ENCODE results near the gene ITGAE. TPM values are rescaled to one million over a fixed set of nuclear protein-coding genes. Genes with fewer than 3 reads are reported as not detected.
"Not testable (repeated sequence)": the region's sequence is repeated elsewhere in the genome, so short reads cannot be mapped to it uniquely, and the experiment has no call there.

ITGAE gene, protein sequence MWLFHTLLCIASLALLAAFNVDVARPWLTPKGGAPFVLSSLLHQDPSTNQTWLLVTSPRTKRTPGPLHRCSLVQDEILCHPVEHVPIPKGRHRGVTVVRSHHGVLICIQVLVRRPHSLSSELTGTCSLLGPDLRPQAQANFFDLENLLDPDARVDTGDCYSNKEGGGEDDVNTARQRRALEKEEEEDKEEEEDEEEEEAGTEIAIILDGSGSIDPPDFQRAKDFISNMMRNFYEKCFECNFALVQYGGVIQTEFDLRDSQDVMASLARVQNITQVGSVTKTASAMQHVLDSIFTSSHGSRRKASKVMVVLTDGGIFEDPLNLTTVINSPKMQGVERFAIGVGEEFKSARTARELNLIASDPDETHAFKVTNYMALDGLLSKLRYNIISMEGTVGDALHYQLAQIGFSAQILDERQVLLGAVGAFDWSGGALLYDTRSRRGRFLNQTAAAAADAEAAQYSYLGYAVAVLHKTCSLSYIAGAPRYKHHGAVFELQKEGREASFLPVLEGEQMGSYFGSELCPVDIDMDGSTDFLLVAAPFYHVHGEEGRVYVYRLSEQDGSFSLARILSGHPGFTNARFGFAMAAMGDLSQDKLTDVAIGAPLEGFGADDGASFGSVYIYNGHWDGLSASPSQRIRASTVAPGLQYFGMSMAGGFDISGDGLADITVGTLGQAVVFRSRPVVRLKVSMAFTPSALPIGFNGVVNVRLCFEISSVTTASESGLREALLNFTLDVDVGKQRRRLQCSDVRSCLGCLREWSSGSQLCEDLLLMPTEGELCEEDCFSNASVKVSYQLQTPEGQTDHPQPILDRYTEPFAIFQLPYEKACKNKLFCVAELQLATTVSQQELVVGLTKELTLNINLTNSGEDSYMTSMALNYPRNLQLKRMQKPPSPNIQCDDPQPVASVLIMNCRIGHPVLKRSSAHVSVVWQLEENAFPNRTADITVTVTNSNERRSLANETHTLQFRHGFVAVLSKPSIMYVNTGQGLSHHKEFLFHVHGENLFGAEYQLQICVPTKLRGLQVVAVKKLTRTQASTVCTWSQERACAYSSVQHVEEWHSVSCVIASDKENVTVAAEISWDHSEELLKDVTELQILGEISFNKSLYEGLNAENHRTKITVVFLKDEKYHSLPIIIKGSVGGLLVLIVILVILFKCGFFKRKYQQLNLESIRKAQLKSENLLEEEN
- total RNA-seq (2014; rRNA removed; shearing (Covaris generic)), result 16.7 and 22.0 TPM in 2 replicates

- DNase-seq (ENCODE audit: low spot score), result no peak
Measured at GRCh38 chr17:3800362-3801271, at the start of gene ITGAE. Gene ITGAE, minus strand, starts transcription at chr17:3801188. Its CDS starts 44 bp downstream, at chr17:3801144.

- DNase-seq (ENCODE audit: low spot score), result no peak
Measured at GRCh38 chr17:3848229-3848835, 47.3 kb upstream of the ITGAE start.

DNA sequence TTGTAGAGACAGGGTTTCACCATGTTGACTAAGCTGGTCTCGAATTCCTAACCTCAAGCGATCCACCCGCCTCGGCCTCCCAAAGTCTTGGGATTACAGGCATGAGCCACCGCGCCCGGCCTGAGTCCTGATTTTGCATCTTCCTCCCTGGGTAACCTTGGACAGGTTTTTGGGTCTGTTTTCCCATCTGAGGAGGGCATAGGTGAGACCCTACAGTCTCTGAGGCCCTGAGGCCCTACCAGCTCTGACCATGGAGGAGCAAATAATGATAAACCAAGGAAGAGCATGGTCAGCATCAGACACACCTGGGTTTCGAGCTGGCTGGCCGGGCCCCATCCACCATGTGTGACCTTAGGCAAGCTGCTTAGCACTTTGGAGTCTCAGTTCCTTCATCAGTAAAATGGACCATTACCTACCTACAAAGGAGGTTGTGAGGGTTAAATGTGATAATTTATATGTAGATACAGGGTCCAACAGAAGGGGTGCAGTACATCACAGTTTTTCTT is 46.2 kb upstream of the ITGAE start:
- DNase-seq (ENCODE audit: low spot score), result no peak

GRCh38 chr17:3846437-3847164 is 45.6 kb upstream of the ITGAE start:
- no peak for DNase-seq (ENCODE audit: low spot score)

GRCh38 chr17:3845621-3846436 is 44.8 kb upstream of the ITGAE start, which contains the start of gene NCBP3:
Gene NCBP3, minus strand, starts transcription at chr17:3846246. Its CDS starts 23 bp downstream, at chr17:3846223.
- DNase-seq (ENCODE audit: low spot score), result peak; percentile 85

DNA sequence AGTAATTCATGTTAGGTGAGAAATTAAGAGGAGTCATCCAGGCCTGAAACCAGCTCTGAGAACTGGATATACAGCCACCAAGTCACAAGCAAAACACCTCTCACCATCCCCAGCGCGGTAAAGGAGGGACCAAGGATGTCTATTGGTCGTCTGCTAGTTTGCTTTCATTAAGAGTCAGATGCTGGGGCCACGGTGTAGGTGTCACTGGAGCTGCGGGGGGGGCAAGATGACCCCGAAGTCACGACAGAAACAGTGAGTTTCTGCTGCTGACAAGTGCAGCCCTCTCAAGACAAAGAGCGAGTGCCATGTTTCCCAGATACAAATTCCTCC is 44.3 kb upstream of the ITGAE start:
- DNase-seq (ENCODE audit: low spot score), result no peak

DNA sequence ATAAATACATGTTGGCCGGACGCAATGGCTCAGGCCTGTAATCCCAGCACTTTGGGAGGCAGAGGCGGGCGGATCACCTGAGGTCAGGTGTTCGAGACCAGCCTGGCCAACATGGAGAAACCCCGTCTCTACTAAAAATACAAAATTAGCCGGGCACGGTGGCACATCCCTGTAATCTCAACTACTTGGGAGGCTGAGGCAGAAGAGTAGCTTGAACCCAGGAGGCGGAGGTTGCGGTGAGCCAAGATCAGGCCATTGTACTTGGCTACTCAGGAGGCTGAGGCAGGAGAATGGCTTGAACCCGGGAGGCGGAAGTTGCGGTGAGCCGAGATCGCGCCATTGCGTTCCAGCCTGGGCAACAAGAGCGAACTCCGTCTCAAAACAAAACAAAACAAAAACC is 43.6 kb upstream of the ITGAE start:
- DNase-seq (ENCODE audit: low spot score), result not testable (repeated sequence)

- DNase-seq (ENCODE audit: low spot score), result peak; percentile 62
Measured at GRCh38 chr17:3843935-3844516, 43.0 kb upstream of the ITGAE start.

DNA sequence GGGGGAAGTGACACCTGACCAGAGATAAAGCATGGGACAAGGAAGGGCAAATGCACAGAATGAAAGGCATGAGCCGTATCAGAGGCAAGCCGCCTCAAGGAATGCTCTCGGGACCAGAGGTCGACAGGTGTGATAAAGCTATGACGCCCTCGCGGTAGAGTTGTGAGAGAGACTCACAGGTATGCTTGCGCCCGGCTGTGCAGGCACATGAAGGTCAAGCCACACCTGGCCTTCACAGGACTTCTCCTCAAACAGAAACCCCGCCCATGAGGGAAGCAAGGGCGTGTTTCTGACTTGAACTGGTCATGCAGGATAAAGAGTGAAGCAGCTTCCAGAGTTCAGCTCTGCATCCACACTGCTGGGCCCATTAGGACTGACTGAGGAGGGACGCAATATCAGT is 37.2 kb upstream of the ITGAE start:
- DNase-seq (ENCODE audit: low spot score), result peak; percentile 73

GRCh38 chr17:3836551-3836950 is 35.6 kb upstream of the ITGAE start:
- no peak for DNase-seq (ENCODE audit: low spot score)

DNA sequence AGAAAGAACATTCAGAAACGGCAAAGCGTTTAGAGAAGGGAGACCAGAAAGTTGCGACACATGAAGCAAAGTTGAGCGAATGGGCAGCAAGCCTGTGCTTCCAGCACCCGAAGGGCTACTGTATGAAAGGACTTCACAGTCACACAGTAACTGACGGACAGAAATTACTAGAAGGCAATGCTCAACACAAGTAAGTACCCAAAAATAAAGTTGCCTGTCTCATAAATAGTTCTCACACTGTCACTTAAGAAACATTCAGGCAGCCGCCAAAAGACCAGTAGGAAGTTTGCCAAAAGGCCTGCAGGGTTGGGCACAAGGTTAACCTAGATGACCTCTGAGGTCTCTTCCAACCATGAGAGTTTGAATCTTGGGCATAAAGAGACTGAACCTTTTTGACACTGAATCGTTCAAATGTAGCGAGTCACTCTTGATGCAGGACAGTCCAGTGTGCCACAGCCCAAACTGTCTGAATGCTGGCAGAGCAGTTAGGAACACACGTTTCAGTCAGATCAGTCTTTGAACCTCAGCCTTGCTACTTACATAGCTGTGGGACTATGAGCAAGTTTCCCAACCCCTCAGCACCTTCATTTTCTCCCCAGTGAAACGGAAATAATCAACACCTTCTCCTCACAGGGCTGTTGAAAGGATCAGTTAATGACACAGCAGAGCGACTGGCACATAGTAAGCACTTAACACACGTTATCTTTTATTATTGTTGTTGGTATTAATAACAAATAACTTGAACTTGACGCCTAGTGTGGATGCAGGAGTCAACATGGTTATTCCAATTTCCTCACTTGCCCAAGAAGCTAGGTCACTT is 34.6 kb upstream of the ITGAE start:
- no peak for DNase-seq (ENCODE audit: low spot score)

- no peak for DNase-seq (ENCODE audit: low spot score)
Measured at GRCh38 chr17:3834811-3835210, 33.8 kb upstream of the ITGAE start.

DNA sequence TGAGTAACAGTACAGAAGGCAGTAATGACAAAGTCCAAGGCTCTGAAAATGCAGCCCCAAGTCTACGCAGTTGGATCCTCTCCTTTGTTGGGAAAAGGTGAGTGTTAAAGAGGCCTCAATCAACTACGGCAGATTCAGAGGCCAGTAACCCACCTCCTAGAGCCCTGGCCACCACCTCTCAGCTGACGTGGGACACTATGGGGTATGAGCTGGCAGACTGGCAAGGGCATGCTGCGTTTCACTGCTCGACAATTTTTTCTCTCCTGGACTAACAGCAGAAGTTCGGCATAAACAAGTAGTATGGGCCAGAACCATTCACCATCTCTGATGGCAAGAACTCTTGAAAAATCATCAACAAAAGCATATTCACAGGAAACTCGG is 27.9 kb upstream of the ITGAE start:
- DNase-seq (ENCODE audit: low spot score), result no peak

DNA sequence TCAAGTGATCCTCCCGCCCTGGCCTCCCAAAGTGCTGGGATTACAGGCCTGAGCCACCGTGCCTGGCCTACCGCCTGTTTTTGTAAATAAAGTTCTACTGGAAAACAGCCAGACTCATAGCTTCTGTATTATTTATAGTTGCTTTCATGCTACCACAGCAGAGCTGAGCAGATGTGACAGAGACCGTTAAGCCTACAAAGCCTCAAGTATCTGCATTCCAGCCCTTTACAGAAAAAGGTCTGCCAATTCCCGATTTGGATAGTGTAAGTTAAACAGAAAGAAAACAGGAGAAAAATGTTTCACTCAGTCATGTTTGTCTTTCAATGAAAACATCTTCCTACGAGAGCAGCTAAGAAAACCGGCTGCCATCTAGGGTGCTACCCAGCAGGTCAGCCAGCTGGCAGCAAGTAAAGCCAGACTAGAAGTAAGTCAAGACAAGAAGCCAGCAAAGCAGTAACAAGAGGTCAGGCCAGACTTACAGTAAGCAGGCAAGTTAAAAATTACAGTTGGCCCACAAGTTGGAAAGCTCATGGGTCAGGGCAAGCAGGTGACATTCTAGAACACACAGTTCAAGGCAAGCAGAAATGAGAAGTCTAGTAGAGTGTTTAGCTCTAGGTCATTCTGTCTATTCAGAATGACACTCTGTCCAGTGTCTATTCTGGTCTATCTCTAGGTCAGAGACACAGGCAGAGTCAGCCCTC is 27.3 kb upstream of the ITGAE start:
- no peak for DNase-seq (ENCODE audit: low spot score)

GRCh38 chr17:3827124-3827773 is 26.3 kb upstream of the ITGAE start:
- DNase-seq (ENCODE audit: low spot score), result peak; percentile 55

GRCh38 chr17:3826191-3826590 is 25.2 kb upstream of the ITGAE start:
- DNase-seq (ENCODE audit: low spot score), result no peak

All from HT-29 (cell line).